H9 (cell line): ENCODE data around the gene SIK2. TPM values are rescaled to one million over a fixed set of nuclear protein-coding genes. Genes with fewer than 3 reads are reported as not detected.
"Not testable (repeated sequence)": the region's sequence is repeated elsewhere in the genome, so short reads cannot be mapped to it uniquely, and the experiment has no call there.

ENCODE experiments used
- DNase-seq: peaks from one replicate; pipeline ENCODE4 v3.0.0-alpha.2; 2017
- H2AFZ ChIP-seq: one replicate; pipeline ENCODE4 v1.6.1; 2013; ENCODE audit warnings: mild to moderate bottlenecking, low read length, control low read depth, moderate library complexity
- H2AK5ac ChIP-seq: 2 replicates; pipeline ENCODE4 v1.6.1; 2013; ENCODE audit warnings: low read length, control low read depth, mixed read lengths; ENCODE audit not compliant: insufficient read length
- H2BK120ac ChIP-seq: one replicate; pipeline ENCODE4 v1.6.1; 2013; ENCODE audit warnings: low read depth, mild to moderate bottlenecking, low read length, control low read depth, inconsistent platforms; ENCODE audit not compliant: poor library complexity, severe bottlenecking
- H2BK12ac ChIP-seq: 2 replicates; pipeline ENCODE4 v1.6.1; 2013; ENCODE audit warnings: low read length, control low read depth, mixed read lengths, low read depth; ENCODE audit not compliant: insufficient read length
- H2BK15ac ChIP-seq: 2 replicates; pipeline ENCODE4 v1.6.1; 2013; ENCODE audit warnings: low read depth, low read length, control low read depth
- H2BK20ac ChIP-seq: one replicate; pipeline ENCODE4 v1.6.1; 2013; ENCODE audit warnings: low read depth, mild to moderate bottlenecking, low read length, control low read depth, inconsistent platforms; ENCODE audit not compliant: poor library complexity, severe bottlenecking
- H2BK5ac ChIP-seq: 2 replicates; pipeline ENCODE4 v1.6.1; 2013; ENCODE audit warnings: low read length, control low read depth, mixed read lengths; ENCODE audit not compliant: insufficient read length
- H3K14ac ChIP-seq: 2 replicates; pipeline ENCODE4 v1.6.1; 2013; ENCODE audit warnings: low read length, control low read depth; ENCODE audit not compliant: insufficient read depth
- H3K18ac ChIP-seq: 2 replicates; pipeline ENCODE4 v1.6.1; 2013; ENCODE audit warnings: low read depth, mild to moderate bottlenecking, mixed read lengths, low read length, control low read depth; ENCODE audit not compliant: insufficient read length
- H3K23ac ChIP-seq: 2 replicates; pipeline ENCODE4 v1.6.1; 2013; ENCODE audit warnings: low read length, control low read depth, mixed read lengths, low read depth; ENCODE audit not compliant: insufficient read length
- H3K23me2 ChIP-seq: 2 replicates; pipeline ENCODE4 v1.6.1; 2013; ENCODE audit warnings: low read depth, mild to moderate bottlenecking, mixed read lengths, low read length, control low read depth; ENCODE audit not compliant: insufficient read length, poor library complexity, severe bottlenecking
- H3K27ac ChIP-seq: 2 replicates; pipeline ENCODE4 v1.5.1; 2013; ENCODE audit warnings: low read length, control low read depth, mixed read lengths, low read depth; ENCODE audit not compliant: insufficient read length
- H3K27me3 ChIP-seq: 2 replicates; pipeline ENCODE4 v1.6.1; 2013; ENCODE audit warnings: low read length, control low read depth, inconsistent platforms; ENCODE audit not compliant: insufficient read depth
- H3K4ac ChIP-seq: 2 replicates; pipeline ENCODE4 v1.6.1; 2013; ENCODE audit warnings: low read depth, mild to moderate bottlenecking, control low read depth, inconsistent platforms, low read length, moderate library complexity
- H3K4me1 ChIP-seq: 2 replicates; pipeline ENCODE4 v1.6.1; 2013; ENCODE audit warnings: low read length, control low read depth, inconsistent platforms; ENCODE audit not compliant: insufficient read depth
- H3K4me2 ChIP-seq: 2 replicates; pipeline ENCODE4 v1.6.1; 2013; ENCODE audit warnings: low read length, control low read depth, mixed read lengths; ENCODE audit not compliant: insufficient read length, insufficient read depth
- H3K56ac ChIP-seq: 2 replicates; pipeline ENCODE4 v1.6.1; 2013; ENCODE audit warnings: low read depth, mild to moderate bottlenecking, mixed read lengths, low read length, control low read depth; ENCODE audit not compliant: insufficient read length
- H3K79me1 ChIP-seq: 2 replicates; pipeline ENCODE4 v1.6.1; 2013; ENCODE audit warnings: low read depth, mild to moderate bottlenecking, moderate library complexity, low read length, control low read depth, inconsistent platforms; ENCODE audit not compliant: insufficient read depth, poor library complexity, severe bottlenecking
- H3K79me2 ChIP-seq: 2 replicates; pipeline ENCODE4 v1.6.1; 2013; ENCODE audit warnings: low read length, control low read depth, inconsistent platforms; ENCODE audit not compliant: insufficient read depth
- H3K9ac ChIP-seq: 2 replicates; pipeline ENCODE4 v1.6.1; 2013; ENCODE audit warnings: low read length, control low read depth, mixed read lengths; ENCODE audit not compliant: insufficient read length; ENCODE audit errors: extremely low read depth
- H3K9me3 ChIP-seq: one replicate; pipeline ENCODE4 v1.6.1; 2013; ENCODE audit warnings: low read depth, low read length, inconsistent platforms; ENCODE audit not compliant: control insufficient read depth
- H3T11ph ChIP-seq: one replicate; pipeline ENCODE4 v1.6.1; 2013; ENCODE audit warnings: mild to moderate bottlenecking, low read length, control low read depth, inconsistent platforms
- H4K20me1 ChIP-seq: one replicate; pipeline ENCODE4 v1.6.1; 2013; ENCODE audit not compliant: control insufficient read depth, insufficient read length, insufficient read depth
- H4K5ac ChIP-seq: 2 replicates; pipeline ENCODE4 v1.6.1; 2013; ENCODE audit warnings: low read depth, mild to moderate bottlenecking, mixed read lengths, low read length, control low read depth; ENCODE audit not compliant: insufficient read length
- H4K8ac ChIP-seq: replicated peaks from 2 replicates; pipeline ENCODE4 v1.6.1; 2013; ENCODE audit warnings: low read length, control low read depth, mixed read lengths, low read depth; ENCODE audit not compliant: insufficient read length
- H4K91ac ChIP-seq: 2 replicates; pipeline ENCODE4 v1.6.1; 2013; ENCODE audit warnings: low read depth, mild to moderate bottlenecking, moderate library complexity, mixed read lengths, low read length, control low read depth; ENCODE audit not compliant: insufficient read length
- H3K27ac Mint-ChIP-seq, 3 experiments: 2 replicates in 2 of 3; 3 replicates in 1 of 3; pipeline ENCODE4 v1.8.0; 2020 to 2021; ENCODE audit warnings: mixed read lengths in 3 of 3, mild to moderate bottlenecking in 1 of 3, moderate library complexity in 1 of 3
- H3K27me3 Mint-ChIP-seq: 2 replicates; pipeline ENCODE4 v1.8.0; 2021; ENCODE audit warnings: low read depth, mild to moderate bottlenecking, moderate library complexity, mixed read lengths
- H3K36me3 Mint-ChIP-seq, 3 experiments: 2 replicates in 2 of 3; 3 replicates in 1 of 3; pipeline ENCODE4 v1.8.0; 2020 to 2021; ENCODE audit warnings: low read depth in 3 of 3, mixed read lengths in 3 of 3; ENCODE audit not compliant: insufficient read depth in 1 of 3
- H3K4me1 Mint-ChIP-seq, 2 experiments: 2 replicates each; pipeline ENCODE4 v1.8.0; 2020; ENCODE audit warnings: mixed read lengths in 2 of 2
- H3K4me3 Mint-ChIP-seq, 2 experiments: 2 replicates in 1 of 2; 3 replicates in 1 of 2; pipeline ENCODE4 v1.8.0; 2020 to 2021; ENCODE audit warnings: mild to moderate bottlenecking in 2 of 2, mixed read lengths in 2 of 2, moderate library complexity in 1 of 2
- H3K9me3 Mint-ChIP-seq, 2 experiments: 2 replicates in 1 of 2; 3 replicates in 1 of 2; pipeline ENCODE4 v1.8.0; 2020; ENCODE audit warnings: mild to moderate bottlenecking in 2 of 2, mixed read lengths in 2 of 2, moderate library complexity in 1 of 2
- CTCF ChIP-seq: fragments of 200-600 bp; sonication (generic); conservative IDR thresholded peaks from 3 replicates; pipeline ENCODE4 v1.8.0; 2021; ENCODE audit warnings: antibody characterized with exemption, mild to moderate bottlenecking
- WGBS: extraction: QIAGEN DNeasy Blood & Tissue Kit; methylation state at CpG from one replicate; pipeline ENCODE4 v1.1.7; 2013; ENCODE audit warnings: missing lambda C conversion rate, low lambda C conversion rate, mixed read lengths; ENCODE audit not compliant: insufficient read length; ENCODE audit errors: extremely low coverage; 5-methylcytosine and 5-hydroxymethylcytosine counted together
- total RNA-seq: library from RNA; stranded (reverse); gene quantifications from 2 replicates; pipeline ENCODE4 v1.2.1, GENCODE V29; 2021

SIK2 gene
- total RNA-seq, 1 experiment from 2014 or later = 7.5 TPM

- Histone ChIP-seq H2BK5ac (no peak overlapping the region), H3K23me2 (no peaks in the 10 kb centered on the region), H3K9me3 (no peaks in the 10 kb centered on the region), H2BK12ac (no peak overlapping the region), H3T11ph (no peak overlapping the region), H3K79me1 (no peaks in the 10 kb centered on the region), H2AFZ (no peak overlapping the region), H3K4ac (no peak overlapping the region), H2BK15ac (no peak overlapping the region), H2BK20ac (no peak overlapping the region), H3K23ac (no peak overlapping the region), H3K27me3 (no peaks in the 10 kb centered on the region), H4K8ac (no peak overlapping the region), H4K91ac (no peak overlapping the region), H2BK120ac (no peak overlapping the region), H4K5ac (no peak overlapping the region), H3K56ac (no peak overlapping the region), H3K4me1 (no peaks in the 10 kb centered on the region), H3K14ac (no peak overlapping the region), H3K18ac (no peak overlapping the region), H3K27ac (no peak overlapping the region), H3K4me2 (no peak overlapping the region), H4K20me1 (no peaks in the 10 kb centered on the region), H3K9ac (no peak overlapping the region), H2AK5ac (no peak overlapping the region), H3K79me2 (no peaks in the 10 kb centered on the region)
- H3K27ac Mint-ChIP-seq = peak overlapping the region in 1 of 3 experiments; percentile 47; a peak in 1 of 7 replicates
- no peak overlapping the region for H3K4me3 Mint-ChIP-seq
- TF ChIP-seq CTCF = no peak
- DNase-seq = no peak
- peaks cover 4 to 27% (median 17%) of the 10 kb centered on the region in 3 experiments for H3K36me3 Mint-ChIP-seq
- WGBS = no CpG with 5 or more reads among the region's 5 CpGs
- H3K9me3 Mint-ChIP-seq = no peaks in the 10 kb centered on the region
- H3K27me3 Mint-ChIP-seq = no peaks in the 10 kb centered on the region
- H3K4me1 Mint-ChIP-seq = peaks cover 12 to 16% of the 10 kb centered on the region in 2 experiments
Observed at GRCh38 chr11:111715142-111715816, 113.0 kb downstream of the SIK2 start.

- H3K79me2 ChIP-seq = not testable (repeated sequence)
Observed at GRCh38 chr11:111717660-111718059, 115.4 kb downstream of the SIK2 start.

More at GRCh38 chr11:111717660-111718059, 115.4 kb downstream of the SIK2 start:
- not testable (repeated sequence) for H4K20me1 ChIP-seq, H3K27me3 ChIP-seq, DNase-seq, H3K18ac ChIP-seq, H2BK20ac ChIP-seq, H3K27me3 Mint-ChIP-seq, H3K23me2 ChIP-seq, H2BK120ac ChIP-seq, H2BK15ac ChIP-seq, H3T11ph ChIP-seq, H3K9me3 ChIP-seq, H2AFZ ChIP-seq, H3K4ac ChIP-seq, H3K4me1 ChIP-seq, H3K4me2 ChIP-seq, H3K27ac Mint-ChIP-seq, H3K9me3 Mint-ChIP-seq, H3K56ac ChIP-seq, H3K27ac ChIP-seq, H3K14ac ChIP-seq, H2BK5ac ChIP-seq, H2AK5ac ChIP-seq, H3K4me3 Mint-ChIP-seq, H3K9ac ChIP-seq, H3K79me1 ChIP-seq, H3K23ac ChIP-seq, H4K5ac ChIP-seq, H2BK12ac ChIP-seq, H4K8ac ChIP-seq, H4K91ac ChIP-seq
- H3K36me3 Mint-ChIP-seq = peaks cover 6 to 42% (median 29%) of the 10 kb centered on the region in 3 experiments
- no CpG with 5 or more reads among the region's 3 CpGs for WGBS
- H3K4me1 Mint-ChIP-seq = peaks cover 12 to 16% of the 10 kb centered on the region in 2 experiments
